ENCODE data around the gene DPF3.

DNA sequence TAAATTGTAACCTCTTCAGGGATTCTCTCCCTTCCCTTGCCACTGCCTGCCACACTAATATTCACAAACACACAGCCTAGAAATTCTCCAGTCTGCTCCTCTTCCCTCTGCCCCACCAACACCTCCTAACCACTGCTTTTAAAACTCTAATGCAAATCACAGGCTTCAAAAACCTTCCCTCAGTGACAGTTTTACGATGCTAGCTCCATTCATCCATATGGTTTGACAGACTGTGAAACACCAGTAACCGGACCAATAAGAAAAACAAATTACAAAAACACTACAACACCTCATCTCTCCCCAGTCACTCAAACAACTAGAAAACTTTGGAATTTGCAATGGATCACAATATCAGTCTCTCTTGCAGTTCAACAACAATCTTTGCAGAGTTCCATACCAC, 5.7 kb downstream of the DPF3 start:
- TF ChIP-seq POLR2A (IDR thresholded peaks at IDR 0.05) = no peak
- TF ChIP-seq, protein P1, sequence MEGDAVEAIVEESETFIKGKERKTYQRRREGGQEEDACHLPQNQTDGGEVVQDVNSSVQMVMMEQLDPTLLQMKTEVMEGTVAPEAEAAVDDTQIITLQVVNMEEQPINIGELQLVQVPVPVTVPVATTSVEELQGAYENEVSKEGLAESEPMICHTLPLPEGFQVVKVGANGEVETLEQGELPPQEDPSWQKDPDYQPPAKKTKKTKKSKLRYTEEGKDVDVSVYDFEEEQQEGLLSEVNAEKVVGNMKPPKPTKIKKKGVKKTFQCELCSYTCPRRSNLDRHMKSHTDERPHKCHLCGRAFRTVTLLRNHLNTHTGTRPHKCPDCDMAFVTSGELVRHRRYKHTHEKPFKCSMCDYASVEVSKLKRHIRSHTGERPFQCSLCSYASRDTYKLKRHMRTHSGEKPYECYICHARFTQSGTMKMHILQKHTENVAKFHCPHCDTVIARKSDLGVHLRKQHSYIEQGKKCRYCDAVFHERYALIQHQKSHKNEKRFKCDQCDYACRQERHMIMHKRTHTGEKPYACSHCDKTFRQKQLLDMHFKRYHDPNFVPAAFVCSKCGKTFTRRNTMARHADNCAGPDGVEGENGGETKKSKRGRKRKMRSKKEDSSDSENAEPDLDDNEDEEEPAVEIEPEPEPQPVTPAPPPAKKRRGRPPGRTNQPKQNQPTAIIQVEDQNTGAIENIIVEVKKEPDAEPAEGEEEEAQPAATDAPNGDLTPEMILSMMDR (IDR thresholded peaks at IDR 0.05 in 4 of 5, conservative IDR thresholded peaks at IDR 0.05 in 1 of 5) = no peak

Data from gastrocnemius medialis (tissue), 4 donors.